KMS-11 (cell line): ENCODE data around the gene AHCYL1.

Experiments used
- H2AFZ ChIP-seq: fragments of 200-600 bp; sonication (generic); 2 replicates; pipeline ENCODE4 v1.6.1; 2016; ENCODE audit warnings: antibody characterized with exemption, mixed run types, low read depth
- H3K27ac ChIP-seq: fragments of 200-600 bp; sonication (generic); 2 replicates; pipeline ENCODE4 v1.6.1; 2016; ENCODE audit warnings: mild to moderate bottlenecking, mixed run types
- H3K27me3 ChIP-seq: fragments of 200-600 bp; sonication (generic); 2 replicates; pipeline ENCODE4 v1.6.1; 2017; ENCODE audit warnings: mild to moderate bottlenecking, low read depth, mixed run types, moderate library complexity; ENCODE audit not compliant: insufficient read depth
- H3K36me3 ChIP-seq: fragments of 200-600 bp; sonication (generic); 2 replicates; pipeline ENCODE4 v1.6.1; 2017; ENCODE audit warnings: mild to moderate bottlenecking, mixed run types; ENCODE audit not compliant: insufficient read depth
- H3K4me1 ChIP-seq: fragments of 200-600 bp; sonication (generic); 2 replicates; pipeline ENCODE4 v1.6.1; 2016; ENCODE audit warnings: mild to moderate bottlenecking, low read depth, mixed run types; ENCODE audit not compliant: poor library complexity, severe bottlenecking
- H3K4me2 ChIP-seq: fragments of 200-600 bp; sonication (generic); 2 replicates; pipeline ENCODE4 v1.7.0; 2016; ENCODE audit warnings: mild to moderate bottlenecking, mixed run types
- H3K4me3 ChIP-seq: fragments of 200-600 bp; sonication (generic); IDR thresholded peaks from 2 replicates; pipeline ENCODE4 v1.6.1; 2017; ENCODE audit warnings: low read depth, low read length, mixed read lengths; ENCODE audit not compliant: insufficient read depth
- H3K79me2 ChIP-seq: fragments of 200-600 bp; sonication (generic); 2 replicates; pipeline ENCODE4 v1.6.1; 2016; ENCODE audit warnings: low read depth, mixed run types; ENCODE audit not compliant: insufficient read depth
- H3K9ac ChIP-seq: fragments of 200-600 bp; sonication (generic); 2 replicates; pipeline ENCODE4 v1.6.1; 2016; ENCODE audit warnings: mild to moderate bottlenecking, mixed run types
- H4K20me1 ChIP-seq: fragments of 200-600 bp; sonication (generic); 2 replicates; pipeline ENCODE4 v1.6.1; 2016; ENCODE audit warnings: mild to moderate bottlenecking, mixed run types; ENCODE audit not compliant: insufficient read depth
- TF ChIP-seq, protein P1 (sequence below): fragments of 200-600 bp; sonication (generic); conservative IDR thresholded peaks from 2 replicates; pipeline ENCODE4 v1.6.1; 2017; ENCODE audit warnings: low read depth, mild to moderate bottlenecking, antibody characterized with exemption, low read length, moderate library complexity, mixed read lengths

The AHCYL1 gene

GRCh38 chr1:110043016-110043415 lies 58.5 kb downstream of the AHCYL1 start:
- TF ChIP-seq, protein P1, sequence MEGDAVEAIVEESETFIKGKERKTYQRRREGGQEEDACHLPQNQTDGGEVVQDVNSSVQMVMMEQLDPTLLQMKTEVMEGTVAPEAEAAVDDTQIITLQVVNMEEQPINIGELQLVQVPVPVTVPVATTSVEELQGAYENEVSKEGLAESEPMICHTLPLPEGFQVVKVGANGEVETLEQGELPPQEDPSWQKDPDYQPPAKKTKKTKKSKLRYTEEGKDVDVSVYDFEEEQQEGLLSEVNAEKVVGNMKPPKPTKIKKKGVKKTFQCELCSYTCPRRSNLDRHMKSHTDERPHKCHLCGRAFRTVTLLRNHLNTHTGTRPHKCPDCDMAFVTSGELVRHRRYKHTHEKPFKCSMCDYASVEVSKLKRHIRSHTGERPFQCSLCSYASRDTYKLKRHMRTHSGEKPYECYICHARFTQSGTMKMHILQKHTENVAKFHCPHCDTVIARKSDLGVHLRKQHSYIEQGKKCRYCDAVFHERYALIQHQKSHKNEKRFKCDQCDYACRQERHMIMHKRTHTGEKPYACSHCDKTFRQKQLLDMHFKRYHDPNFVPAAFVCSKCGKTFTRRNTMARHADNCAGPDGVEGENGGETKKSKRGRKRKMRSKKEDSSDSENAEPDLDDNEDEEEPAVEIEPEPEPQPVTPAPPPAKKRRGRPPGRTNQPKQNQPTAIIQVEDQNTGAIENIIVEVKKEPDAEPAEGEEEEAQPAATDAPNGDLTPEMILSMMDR: no peak
- Histone ChIP-seq H3K79me2 (no peaks in the 10 kb centered on the region), H3K4me2 (no peak overlapping the region), H3K4me1 (no peaks in the 10 kb centered on the region), H2AFZ (no peak overlapping the region), H3K36me3 (peaks cover 37% of the 10 kb centered on the region; the same call in 1 of the 2 replicates), H3K9ac (no peak overlapping the region), H3K27ac (no peak overlapping the region), H3K4me3 (no peak overlapping the region), H3K27me3 (no peaks in the 10 kb centered on the region), H4K20me1 (no peaks in the 10 kb centered on the region)

- Histone ChIP-seq H2AFZ (no peak overlapping the region), H3K27me3 (no peaks in the 10 kb centered on the region), H3K79me2 (no peaks in the 10 kb centered on the region), H4K20me1 (no peaks in the 10 kb centered on the region), H3K4me2 (no peak overlapping the region), H3K4me3 (no peak overlapping the region), H3K9ac (no peak overlapping the region), H3K4me1 (no peaks in the 10 kb centered on the region), H3K27ac (no peak overlapping the region), H3K36me3 (peaks cover 22% of the 10 kb centered on the region; the same call in 1 of the 2 replicates)
- TF ChIP-seq, protein P1: no peak; the same call in 1 of the 2 replicates
Observed at GRCh38 chr1:110047463-110047862, 62.9 kb downstream of the AHCYL1 start.

DNA sequence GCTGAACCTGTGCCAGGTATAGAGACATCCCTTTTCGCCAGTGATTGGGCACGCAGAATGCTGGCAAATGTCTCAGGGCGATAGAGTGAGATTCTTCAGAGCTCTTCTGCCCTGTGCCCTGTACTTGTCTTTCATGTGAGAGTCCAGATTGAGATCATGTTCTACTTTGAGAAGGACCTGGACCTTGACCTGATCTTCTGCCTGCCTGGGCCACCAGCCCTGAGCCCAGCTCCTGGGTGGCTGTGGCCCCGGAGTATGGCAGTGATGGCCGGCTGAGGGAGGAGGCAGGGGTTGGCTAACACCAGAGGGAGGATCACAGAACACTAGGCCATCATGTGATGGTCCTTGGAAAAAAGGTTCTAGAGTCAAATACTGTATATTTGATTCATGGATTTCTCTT lies 63.7 kb downstream of the AHCYL1 start:
- Histone ChIP-seq H3K4me1 (no peaks in the 10 kb centered on the region), H4K20me1 (no peaks in the 10 kb centered on the region), H3K4me2 (no peak overlapping the region), H3K27me3 (no peaks in the 10 kb centered on the region), H3K36me3 (peaks cover 22% of the 10 kb centered on the region; the same call in 1 of the 2 replicates), H2AFZ (no peak overlapping the region), H3K27ac (no peak overlapping the region), H3K4me3 (no peak overlapping the region), H3K9ac (no peak overlapping the region), H3K79me2 (no peaks in the 10 kb centered on the region)
- TF ChIP-seq, protein P1: no peak

- Histone ChIP-seq H3K4me3 (no peak overlapping the region), H3K27me3 (no peaks in the 10 kb centered on the region), H3K4me1 (no peaks in the 10 kb centered on the region), H3K79me2 (no peaks in the 10 kb centered on the region), H3K9ac (no peak overlapping the region), H3K4me2 (no peak overlapping the region), H3K36me3 (peaks cover 22% of the 10 kb centered on the region; the same call in 1 of the 2 replicates), H2AFZ (no peak overlapping the region), H4K20me1 (no peaks in the 10 kb centered on the region), H3K27ac (no peak overlapping the region)
- TF ChIP-seq, protein P1: no peak
Observed at GRCh38 chr1:110048923-110049601, 64.5 kb downstream of the AHCYL1 start.
